Posterior vena cava (tissue), 2 donors: ENCODE results near the gene NIN. TPM values are rescaled to one million over a fixed set of nuclear protein-coding genes. Genes with fewer than 3 reads are reported as not detected.

Source experiments
- DNase-seq: peaks from one replicate; pipeline ENCODE4 v3.0.0-alpha.2; 2020; ENCODE audit warnings: low spot score
- intact Hi-C, 2 donors: fragments of 100-400 bp; cut with DNase I; formaldehyde crosslinking; loops; one replicate each; pipeline versions ENCODE4 v1.14.1 to v1.14.2; 2022 to 2023
- total RNA-seq, 2 donors: library from RNA; stranded (reverse); fragmentation: NEBNext Ultra II Directional; extraction: Animal tissue kit (Norgen Biotek cat#: 25700); gene quantifications; one replicate each; pipeline ENCODE4 v1.2.1, GENCODE V29; 2021
- donor health status: DM: yes; HTN: yes; CAD: no.
- donor health status: DM: yes; HTN: yes; CAD: no.

NIN gene
- total RNA-seq, 2 donors from 2014 or later: 34.9 to 45.9 TPM

- no peak for DNase-seq
- intact Hi-C loops: no loop called here
These were observed 15.4 kb upstream of the NIN start for GRCh38 chr14:50846226-50846880.

- DNase-seq: no peak
- intact Hi-C loops: no loop called here
These were observed 14.2 kb upstream of the NIN start for GRCh38 chr14:50845166-50845565.

GRCh38 chr14:50844391-50844790 is 13.4 kb upstream of the NIN start:
- intact Hi-C loops: no loop called here
- no peak for DNase-seq

GRCh38 chr14:50839691-50840090 is 8.7 kb upstream of the NIN start:
- intact Hi-C loops: no loop called here
- no peak for DNase-seq

GRCh38 chr14:50839048-50839447 is 8.1 kb upstream of the NIN start:
- intact Hi-C loops: no loop called here
- no peak for DNase-seq

- intact Hi-C loops: no loop called here
- DNase-seq: no peak
These were observed 7.0 kb upstream of the NIN start for GRCh38 chr14:50837850-50838470.

GRCh38 chr14:50837271-50837670 is 6.3 kb upstream of the NIN start:
- intact Hi-C loops: no loop called here
- DNase-seq: no peak

GRCh38 chr14:50836515-50836914 is 5.6 kb upstream of the NIN start:
- DNase-seq: no peak
- intact Hi-C loops: no loop called here

- intact Hi-C loops: no loop called here
- DNase-seq: no peak
These were observed 4.3 kb upstream of the NIN start for GRCh38 chr14:50835280-50835679.

- intact Hi-C loops: no loop called here
- DNase-seq: no peak
These were observed 3.9 kb upstream of the NIN start for GRCh38 chr14:50834802-50835276.

- intact Hi-C loops: no loop called here
- DNase-seq: no peak
These were observed 2.1 kb upstream of the NIN start for GRCh38 chr14:50832935-50833630.

- intact Hi-C loops: no loop called here
- no peak for DNase-seq
These were observed 785 bp upstream of the NIN start for GRCh38 chr14:50831726-50832168.

- intact Hi-C loops: no loop called here
- DNase-seq: peak; percentile 87
These were observed 674 bp downstream of the NIN start for GRCh38 chr14:50830044-50830931.

- intact Hi-C loops: no loop called here
These were observed 1.4 kb downstream of the NIN start for GRCh38 chr14:50829489-50830043.

GRCh38 chr14:50828721-50829488 is 2.1 kb downstream of the NIN start:
- intact Hi-C loops: no loop called here
- no peak for DNase-seq

More at GRCh38 chr14:50829489-50830043, 1.4 kb downstream of the NIN start:
- no peak for DNase-seq

GRCh38 chr14:50826681-50827080 is 4.3 kb downstream of the NIN start:
- intact Hi-C loops: no loop called here
- no peak for DNase-seq

- no peak for DNase-seq
- intact Hi-C loops: no loop called here
These were observed 5.7 kb downstream of the NIN start for GRCh38 chr14:50825307-50825706.

GRCh38 chr14:50823762-50824636 is 7.0 kb downstream of the NIN start:
- no peak for DNase-seq
- intact Hi-C loops: no loop called here
